RWPE2 (cell line): ENCODE data around the gene RSPH3.

ENCODE experiments used
- ATAC-seq: fragments of 200-7000 bp; cut with Tn5 transposase; 3 replicates; pipeline ENCODE4 v1.9.1; 2021; ENCODE audit warnings: low read depth
- DNase-seq: peaks from one replicate; pipeline ENCODE4 v3.0.0-alpha.2; 2020; ENCODE audit warnings: low spot score
- H3K27ac ChIP-seq: fragments of 450-650 bp; 2 replicates; pipeline ENCODE4 v1.5.1; 2017; ENCODE audit warnings: mild to moderate bottlenecking; ENCODE audit not compliant: poor library complexity, severe bottlenecking
- H3K27me3 ChIP-seq: fragments of 250-450 bp; sonication (Bioruptor Pico); 2 replicates; pipeline ENCODE4 v1.5.1; 2021; ENCODE audit warnings: mild to moderate bottlenecking, moderate library complexity; ENCODE audit not compliant: insufficient read depth, poor library complexity, severe bottlenecking
- H3K36me3 ChIP-seq: fragments of 250-450 bp; sonication (Bioruptor Pico); 2 replicates; pipeline ENCODE4 v1.5.1; 2020; ENCODE audit warnings: low read depth, mild to moderate bottlenecking, moderate library complexity
- H3K4me1 ChIP-seq: fragments of 250-450 bp; sonication (Bioruptor Pico); 2 replicates; pipeline ENCODE4 v1.5.1; 2021; ENCODE audit warnings: mild to moderate bottlenecking, moderate library complexity; ENCODE audit not compliant: insufficient read depth, poor library complexity, severe bottlenecking
- H3K4me3 ChIP-seq: fragments of 250-450 bp; sonication (Bioruptor Pico); 2 replicates; pipeline ENCODE4 v1.5.1; 2021; ENCODE audit warnings: mild to moderate bottlenecking, moderate library complexity; ENCODE audit not compliant: severe bottlenecking
- H3K9me3 ChIP-seq: fragments of 250-450 bp; sonication (Bioruptor Pico); 2 replicates; pipeline ENCODE4 v1.5.1; 2021; ENCODE audit warnings: mild to moderate bottlenecking, moderate library complexity; ENCODE audit not compliant: severe bottlenecking
- TF ChIP-seq, protein P1 (sequence below): fragments of 450-650 bp; IDR thresholded peaks from one replicate; pipeline ENCODE4 v1.5.1; 2017; ENCODE audit warnings: mild to moderate bottlenecking, moderate library complexity; ENCODE audit not compliant: poor library complexity, severe bottlenecking

Gene RSPH3

GRCh38 chr6:159043947-159044346 is 43.9 kb upstream of the RSPH3 start:
- Histone ChIP-seq H3K36me3 (no peaks in the 10 kb centered on the region), H3K4me3 (no peak overlapping the region), H3K9me3 (no peaks in the 10 kb centered on the region), H3K27me3 (no peaks in the 10 kb centered on the region), H3K27ac (no peak overlapping the region), H3K4me1 (peaks cover 12% of the 10 kb centered on the region)
- ATAC-seq = no peak
- DNase-seq = no peak
- TF ChIP-seq, protein P1, sequence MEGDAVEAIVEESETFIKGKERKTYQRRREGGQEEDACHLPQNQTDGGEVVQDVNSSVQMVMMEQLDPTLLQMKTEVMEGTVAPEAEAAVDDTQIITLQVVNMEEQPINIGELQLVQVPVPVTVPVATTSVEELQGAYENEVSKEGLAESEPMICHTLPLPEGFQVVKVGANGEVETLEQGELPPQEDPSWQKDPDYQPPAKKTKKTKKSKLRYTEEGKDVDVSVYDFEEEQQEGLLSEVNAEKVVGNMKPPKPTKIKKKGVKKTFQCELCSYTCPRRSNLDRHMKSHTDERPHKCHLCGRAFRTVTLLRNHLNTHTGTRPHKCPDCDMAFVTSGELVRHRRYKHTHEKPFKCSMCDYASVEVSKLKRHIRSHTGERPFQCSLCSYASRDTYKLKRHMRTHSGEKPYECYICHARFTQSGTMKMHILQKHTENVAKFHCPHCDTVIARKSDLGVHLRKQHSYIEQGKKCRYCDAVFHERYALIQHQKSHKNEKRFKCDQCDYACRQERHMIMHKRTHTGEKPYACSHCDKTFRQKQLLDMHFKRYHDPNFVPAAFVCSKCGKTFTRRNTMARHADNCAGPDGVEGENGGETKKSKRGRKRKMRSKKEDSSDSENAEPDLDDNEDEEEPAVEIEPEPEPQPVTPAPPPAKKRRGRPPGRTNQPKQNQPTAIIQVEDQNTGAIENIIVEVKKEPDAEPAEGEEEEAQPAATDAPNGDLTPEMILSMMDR = no peak

- Histone ChIP-seq H3K36me3 (no peaks in the 10 kb centered on the region), H3K27me3 (no peaks in the 10 kb centered on the region), H3K27ac (no peak overlapping the region), H3K4me3 (no peak overlapping the region), H3K9me3 (no peaks in the 10 kb centered on the region), H3K4me1 (peaks cover 19% of the 10 kb centered on the region)
- TF ChIP-seq, protein P1 = no peak
- DNase-seq = no peak
- ATAC-seq = no peak
These were observed 43.2 kb upstream of the RSPH3 start for GRCh38 chr6:159043251-159043650.

GRCh38 chr6:159042826-159043181 is 42.8 kb upstream of the RSPH3 start:
- no peak overlapping the region for H3K4me3 ChIP-seq
- ATAC-seq = no peak

GRCh38 chr6:159042003-159042825 is 42.2 kb upstream of the RSPH3 start:
- Histone ChIP-seq H3K27me3 (no peaks in the 10 kb centered on the region), H3K27ac (no peak overlapping the region), H3K4me3 (no peak overlapping the region), H3K9me3 (no peaks in the 10 kb centered on the region), H3K4me1 (peaks cover 24% of the 10 kb centered on the region), H3K36me3 (no peaks in the 10 kb centered on the region)
- ATAC-seq (peak; percentile 76), DNase-seq (no peak)
- TF ChIP-seq, protein P1 = peak; percentile 95

More at GRCh38 chr6:159042826-159043181, 42.8 kb upstream of the RSPH3 start:
- Histone ChIP-seq H3K27me3 (no peaks in the 10 kb centered on the region), H3K9me3 (no peaks in the 10 kb centered on the region), H3K27ac (no peak overlapping the region), H3K4me1 (peaks cover 19% of the 10 kb centered on the region), H3K36me3 (no peaks in the 10 kb centered on the region)
- TF ChIP-seq, protein P1 = peak; percentile 80
- no peak for DNase-seq

DNA sequence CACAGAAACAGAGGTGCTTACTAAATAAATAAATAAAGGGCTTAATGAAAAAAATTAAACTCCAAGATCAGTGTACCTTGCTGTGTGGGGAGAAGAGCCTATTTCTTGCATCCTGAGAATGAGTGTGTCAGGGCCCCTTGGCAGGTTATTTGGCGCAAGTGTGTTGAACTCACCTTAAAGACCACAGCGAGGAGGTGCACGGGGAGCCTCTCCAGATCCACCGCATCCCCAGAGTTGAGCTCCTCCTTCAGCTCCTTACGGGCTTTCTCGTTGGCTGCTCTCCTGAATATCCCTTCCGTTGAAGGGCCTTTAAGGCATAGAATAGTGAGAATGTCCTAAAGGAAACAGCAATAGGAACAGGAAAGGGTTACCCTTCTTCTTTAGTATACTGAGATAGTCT is 41.2 kb upstream of the RSPH3 start:
- TF ChIP-seq, protein P1 = no peak
- ATAC-seq (no peak), DNase-seq (no peak)
- no peak overlapping the region for H3K4me3 ChIP-seq
- no peak overlapping the region for H3K27ac ChIP-seq
- H3K36me3 ChIP-seq = no peaks in the 10 kb centered on the region
- peaks cover 24% of the 10 kb centered on the region for H3K4me1 ChIP-seq
- H3K27me3 ChIP-seq = no peaks in the 10 kb centered on the region
- no peaks in the 10 kb centered on the region for H3K9me3 ChIP-seq
